Measurements from ENCODE around the gene TMEM135.
"Not testable (repeated sequence)": the region's sequence is repeated elsewhere in the genome, so short reads cannot be mapped to it uniquely, and the experiment has no call there.

TMEM135 gene

DNA sequence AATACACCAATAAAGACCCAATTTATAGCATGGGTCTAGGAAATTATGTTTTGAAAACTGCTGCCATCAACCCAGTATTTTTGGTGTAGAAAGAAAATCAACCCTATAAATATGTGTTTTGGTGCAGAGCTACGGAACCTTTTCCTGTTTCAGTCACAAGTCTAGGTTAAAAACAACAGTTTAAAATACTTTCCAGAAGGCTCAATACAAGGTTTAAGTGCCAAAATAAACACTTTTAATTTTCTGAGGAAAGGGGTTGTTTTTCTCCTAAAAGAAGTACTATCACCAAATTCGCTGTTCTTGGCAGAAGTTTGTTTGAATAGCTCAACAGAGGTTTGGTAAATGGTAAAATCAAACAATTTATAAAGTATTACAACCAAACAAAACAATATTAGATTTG is 201.3 kb downstream of the TMEM135 start:
- no peak for DNase-seq (ENCODE audit: insufficient read length, low spot score)
- no peak for FAIRE-seq

GRCh38 chr11:87239531-87239930 is 201.8 kb downstream of the TMEM135 start:
- no peak for FAIRE-seq

GRCh38 chr11:87251560-87251959 is 213.8 kb downstream of the TMEM135 start:
- no peak for DNase-seq (ENCODE audit: insufficient read length, low spot score)
- no peak for FAIRE-seq

More at GRCh38 chr11:87239531-87239930, 201.8 kb downstream of the TMEM135 start:
- DNase-seq (ENCODE audit: insufficient read length, low spot score), result no peak

DNA sequence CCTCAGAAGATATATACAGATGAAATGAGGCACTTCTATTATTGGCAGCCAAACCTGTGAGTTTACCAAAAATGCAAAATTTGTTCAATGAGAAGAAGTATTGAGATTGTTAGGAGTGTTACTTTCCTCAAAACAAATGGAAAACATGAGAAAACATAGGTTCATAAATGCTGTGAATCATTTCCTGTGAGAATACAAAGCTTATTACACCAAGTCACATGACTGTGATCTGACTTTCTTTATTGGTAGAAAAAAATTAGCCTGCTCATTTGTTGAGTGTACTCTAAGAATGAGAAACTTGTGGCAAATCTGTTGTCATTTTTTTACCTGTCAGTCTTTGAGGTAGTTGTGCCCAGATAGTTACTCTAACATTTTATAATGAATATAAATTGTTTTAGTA is 215.1 kb downstream of the TMEM135 start:
- FAIRE-seq, result no peak

DNA sequence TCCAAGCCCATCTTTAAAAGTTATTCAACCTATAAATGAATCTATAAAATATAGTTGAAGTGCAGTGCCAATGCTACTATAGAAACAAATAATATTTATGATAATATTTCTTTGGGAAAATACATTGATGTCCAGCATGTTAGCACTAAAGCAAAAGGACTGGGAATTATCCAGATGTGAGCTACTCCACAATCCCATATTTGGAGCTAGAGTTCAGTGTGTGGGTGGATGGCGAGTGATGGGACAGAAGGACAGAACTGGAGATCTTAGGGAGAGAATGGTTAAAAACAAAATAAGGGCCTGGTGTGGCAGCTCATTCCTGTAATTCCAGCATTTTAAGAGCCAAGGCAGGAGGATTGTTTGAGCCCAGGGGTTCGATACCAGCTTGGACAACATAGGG is 216.8 kb downstream of the TMEM135 start:
- DNase-seq (ENCODE audit: insufficient read length, low spot score) (no peak), FAIRE-seq (no peak)

More for the DNA sequence above, 215.1 kb downstream of the TMEM135 start:
- DNase-seq (ENCODE audit: insufficient read length, low spot score), result no peak

DNA sequence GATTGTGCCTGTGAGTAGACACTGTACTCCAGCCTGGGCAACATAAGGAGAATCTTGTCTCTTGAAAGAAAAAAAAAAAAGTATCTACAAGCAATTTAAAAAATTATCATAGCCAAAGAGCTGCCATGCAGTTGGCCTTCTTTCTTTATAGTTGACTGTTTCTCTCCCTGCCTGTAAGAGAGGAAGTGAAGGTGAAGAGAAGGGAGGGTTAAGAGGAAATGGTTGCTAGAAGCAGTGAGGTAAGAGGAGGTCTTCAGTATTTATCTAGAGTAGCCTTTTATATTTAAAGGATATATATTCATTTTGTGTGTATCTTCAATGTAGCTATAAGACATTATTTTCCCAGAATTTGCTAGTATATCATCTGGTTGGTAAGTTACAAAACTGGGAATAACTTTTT is 217.9 kb downstream of the TMEM135 start:
- DNase-seq (ENCODE audit: insufficient read length, low spot score) (no peak), FAIRE-seq (no peak)

GRCh38 chr11:87256694-87257340 is 219.1 kb downstream of the TMEM135 start:
- no peak for DNase-seq (ENCODE audit: insufficient read length, low spot score)
- FAIRE-seq, result no peak

- FAIRE-seq, result peak; percentile 20
- no peak for DNase-seq (ENCODE audit: insufficient read length, low spot score)
Observed at GRCh38 chr11:87258171-87258833, 220.6 kb downstream of the TMEM135 start.

GRCh38 chr11:87259736-87260135 is 222.0 kb downstream of the TMEM135 start:
- DNase-seq (ENCODE audit: insufficient read length, low spot score), result no peak
- no peak for FAIRE-seq

GRCh38 chr11:87260811-87261210 is 223.1 kb downstream of the TMEM135 start:
- DNase-seq (ENCODE audit: insufficient read length, low spot score) (no peak), FAIRE-seq (no peak)

DNA sequence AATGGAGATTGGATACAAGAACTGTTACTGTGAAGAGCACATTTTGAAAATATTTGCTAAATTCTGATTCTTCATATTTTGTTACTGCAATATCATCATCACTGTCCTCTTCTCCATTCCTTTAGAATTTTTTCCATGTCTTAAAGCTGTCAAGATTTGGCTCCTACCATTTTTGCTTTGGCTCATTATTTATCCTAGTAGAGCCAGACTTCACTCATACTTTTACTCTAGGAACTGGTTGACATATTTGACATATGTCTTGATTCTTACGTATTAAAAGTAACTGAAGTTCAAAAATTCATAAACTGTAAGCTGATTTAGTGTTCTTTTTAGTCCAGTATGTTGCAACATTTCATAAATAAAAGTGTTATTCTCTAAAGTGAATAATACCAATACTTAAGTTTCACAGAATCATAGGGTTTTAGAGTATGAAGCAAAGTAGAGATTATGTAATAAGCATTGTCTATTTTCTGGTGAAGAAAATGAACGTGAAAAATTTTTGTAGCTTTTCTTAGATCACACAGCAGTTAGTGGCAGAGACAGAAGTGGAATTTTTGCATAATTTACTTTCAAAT is 225.6 kb downstream of the TMEM135 start:
- DNase-seq (ENCODE audit: insufficient read length, low spot score) (no peak), FAIRE-seq (no peak)

DNA sequence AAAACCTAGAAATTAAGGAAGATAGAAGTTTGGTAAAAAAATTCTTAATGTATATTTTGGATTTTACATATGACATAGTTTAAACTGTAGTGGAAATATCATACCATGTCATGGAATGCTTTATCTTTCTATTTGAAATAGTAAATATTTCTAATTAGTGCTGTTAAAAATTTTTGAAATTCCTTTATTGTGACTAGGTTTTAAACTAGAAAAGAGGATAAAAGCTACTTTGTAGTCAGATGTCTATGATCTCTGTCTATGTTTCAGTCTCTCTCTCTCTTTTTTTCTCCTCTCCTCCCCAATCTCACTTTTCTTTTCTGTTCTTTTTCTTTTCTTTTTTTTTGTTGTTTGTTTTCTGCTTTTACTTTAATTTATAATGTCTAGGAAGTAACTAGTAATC is 226.2 kb downstream of the TMEM135 start:
- DNase-seq (ENCODE audit: insufficient read length, low spot score) (no peak), FAIRE-seq (no peak)

- no peak for DNase-seq (ENCODE audit: insufficient read length, low spot score)
- FAIRE-seq, result no peak
Observed at GRCh38 chr11:87265132-87265531, 227.4 kb downstream of the TMEM135 start.

- FAIRE-seq (no peak), DNase-seq (ENCODE audit: insufficient read length, low spot score) (no peak)
Observed at GRCh38 chr11:87265979-87266378, 228.2 kb downstream of the TMEM135 start.

DNA sequence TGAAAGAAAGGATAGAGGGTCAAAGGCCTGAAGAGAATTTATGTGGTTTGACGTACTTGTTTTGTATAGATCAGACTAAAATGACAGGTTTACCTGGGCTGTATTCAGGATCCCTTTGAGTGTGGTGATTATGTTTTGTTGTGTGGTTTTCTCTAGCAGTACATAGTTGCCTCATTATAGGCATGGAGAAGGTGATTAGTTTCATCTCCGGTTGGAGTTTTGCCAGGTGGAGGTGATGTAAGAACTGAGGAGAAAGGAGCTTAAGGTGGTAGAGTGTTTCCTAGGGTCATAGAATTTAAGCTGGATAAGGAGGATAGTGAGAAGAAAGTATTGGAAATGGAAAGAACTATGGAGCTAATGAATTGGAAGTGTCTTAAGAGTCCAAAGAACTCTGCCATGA is 229.0 kb downstream of the TMEM135 start:
- FAIRE-seq (no peak), DNase-seq (ENCODE audit: insufficient read length, low spot score) (no peak)

- not testable (repeated sequence) for DNase-seq (ENCODE audit: insufficient read length, low spot score); FAIRE-seq
Observed at GRCh38 chr11:87271951-87272350, 234.2 kb downstream of the TMEM135 start.

DNA sequence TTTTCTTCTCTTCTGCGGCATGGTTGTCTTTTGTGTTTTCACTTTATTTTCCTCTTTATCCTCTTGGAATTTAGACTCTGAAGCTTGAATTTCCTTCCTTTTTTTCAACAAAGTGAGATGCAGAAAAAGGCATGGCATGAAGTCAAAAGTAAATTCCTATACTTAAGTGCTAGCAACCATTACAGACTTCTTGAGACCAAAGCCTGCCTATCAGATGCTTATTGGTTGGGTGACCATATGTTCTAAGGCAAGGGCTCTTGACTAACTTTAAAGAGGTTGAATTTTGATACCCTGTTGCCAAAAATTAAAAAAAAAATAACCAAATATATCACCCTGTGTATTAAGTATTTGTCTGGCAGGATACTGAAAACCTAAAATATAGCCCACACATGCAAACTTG is 237.4 kb downstream of the TMEM135 start:
- FAIRE-seq, result no peak
- DNase-seq (ENCODE audit: insufficient read length, low spot score), result no peak

GRCh38 chr11:87280143-87280542 is 242.4 kb downstream of the TMEM135 start:
- DNase-seq (ENCODE audit: insufficient read length, low spot score), result no peak
- FAIRE-seq, result no peak

DNA sequence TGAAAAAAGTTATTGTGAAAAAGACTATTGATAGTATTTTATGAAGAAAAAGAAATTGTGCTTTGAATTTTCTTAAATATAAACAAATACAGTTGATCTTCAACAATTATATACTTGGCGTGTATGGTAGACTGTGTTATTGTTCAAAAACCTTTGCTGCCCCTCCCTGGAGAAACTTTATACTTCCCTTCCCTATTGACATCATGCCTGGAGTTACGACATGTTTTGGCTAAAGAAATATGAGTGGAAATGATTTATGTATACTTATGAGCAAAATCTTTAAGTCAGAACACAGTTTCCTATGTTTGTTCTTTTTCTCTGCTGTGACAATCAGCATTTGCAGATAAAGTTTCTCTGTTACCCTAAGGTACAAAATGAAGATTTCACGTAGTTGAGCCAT is 243.8 kb downstream of the TMEM135 start:
- peak; percentile 23 for FAIRE-seq
- DNase-seq (ENCODE audit: insufficient read length, low spot score), result peak; percentile 31

- no peak for DNase-seq (ENCODE audit: insufficient read length, low spot score)
- no peak for FAIRE-seq
Observed at GRCh38 chr11:87284306-87284705, 246.6 kb downstream of the TMEM135 start.

- DNase-seq (ENCODE audit: insufficient read length, low spot score); FAIRE-seq: not testable (repeated sequence)
Observed at GRCh38 chr11:87285674-87286073, 247.9 kb downstream of the TMEM135 start.

GRCh38 chr11:87286338-87286737 is 248.6 kb downstream of the TMEM135 start:
- FAIRE-seq (no peak), DNase-seq (ENCODE audit: insufficient read length, low spot score) (no peak)

Measured in HTR-8/SVneo (cell line).